NCI-H2107 (cell line): ENCODE measurements around the gene OR4F15.

Experiments used
- DNase-seq: peaks from one replicate; lab custom pipeline; 2025; lab: John Stamatoyannopoulos, UW

Gene OR4F15

DNA sequence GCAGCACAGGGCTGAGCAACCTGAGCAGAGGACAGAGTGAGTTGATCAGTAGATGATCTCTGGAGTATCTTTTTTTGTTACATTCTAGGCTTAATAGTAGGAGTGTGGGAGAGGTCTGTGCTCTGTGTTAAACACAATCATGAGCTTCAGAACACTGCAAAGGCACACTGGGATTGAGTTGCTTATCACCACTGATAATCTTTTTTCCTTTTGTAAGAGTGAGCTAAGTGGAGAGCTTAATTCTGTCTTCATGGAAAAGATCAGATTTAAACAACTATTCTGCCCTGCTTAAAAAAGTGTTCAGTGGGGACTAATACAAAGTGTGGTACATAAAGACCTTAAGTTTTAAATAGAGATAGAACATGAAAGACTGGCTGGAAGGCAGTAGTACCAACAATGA lies 7.6 kb upstream of the OR4F15 start:
- no peak for DNase-seq

DNA sequence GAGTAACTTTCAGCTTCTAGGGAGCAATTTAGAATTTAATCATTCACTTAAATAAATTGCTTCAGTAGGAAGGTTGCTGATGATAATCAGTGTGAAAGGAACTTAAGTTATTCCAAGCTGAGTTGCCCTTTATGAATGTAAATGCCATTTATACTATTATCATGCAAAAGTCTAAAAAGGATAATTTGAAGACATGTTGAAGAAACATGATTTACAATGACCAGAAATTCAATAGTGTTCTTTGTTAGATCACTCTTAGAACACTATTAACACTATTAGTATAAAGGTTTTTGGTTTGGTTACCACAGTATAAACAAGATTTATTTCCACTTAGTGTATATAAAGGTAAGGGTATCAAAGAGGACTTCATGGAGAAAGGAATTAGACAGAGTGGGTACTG lies 7.1 kb upstream of the OR4F15 start:
- no peak for DNase-seq

- DNase-seq, result no peak
Measured at GRCh38 chr15:101805605-101806345, 6.2 kb upstream of the OR4F15 start.

- no peak for DNase-seq
Measured at GRCh38 chr15:101807345-101807945, 4.6 kb upstream of the OR4F15 start.

DNA sequence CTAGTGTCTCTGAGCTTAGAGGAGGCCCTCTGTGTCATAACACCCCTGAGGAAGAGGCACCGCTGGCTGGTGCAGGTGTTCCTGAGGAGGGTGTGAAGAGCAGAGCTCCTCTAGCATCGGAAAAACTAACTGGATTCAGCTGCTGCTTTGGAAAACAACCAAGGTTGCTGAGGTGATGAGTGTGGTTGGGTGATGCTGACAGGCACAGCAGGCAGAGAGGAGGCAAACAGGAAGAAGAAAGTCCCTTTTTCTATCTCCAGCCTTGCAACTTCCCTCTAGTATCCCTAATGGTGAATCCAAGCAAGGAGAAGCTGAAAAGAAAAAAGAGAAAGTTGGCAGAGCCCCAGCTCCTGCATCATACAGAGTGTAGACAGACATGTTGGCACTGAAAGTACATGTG lies 3.8 kb upstream of the OR4F15 start:
- no peak for DNase-seq

DNA sequence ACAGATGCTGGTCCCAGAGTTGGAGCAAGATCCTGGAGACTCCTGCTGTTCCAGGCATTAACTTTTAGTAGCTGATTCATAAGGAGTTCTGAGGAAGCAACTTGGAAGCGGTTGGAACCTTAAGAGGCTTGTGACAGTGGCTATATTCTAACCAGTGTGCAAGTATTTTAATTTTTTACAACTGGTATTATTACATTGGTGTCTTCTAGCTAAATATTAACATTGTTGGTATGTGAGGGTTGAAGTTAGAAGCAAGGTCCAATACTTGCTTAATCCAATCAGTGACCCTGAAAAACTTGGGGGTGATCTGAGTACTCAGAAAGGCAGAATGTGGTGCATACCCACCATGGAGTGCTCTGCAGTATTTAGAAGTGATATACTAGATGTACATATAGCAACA lies 1.5 kb upstream of the OR4F15 start:
- DNase-seq, result no peak

GRCh38 chr15:101810876-101811275 lies 1.1 kb upstream of the OR4F15 start:
- DNase-seq, result no peak

GRCh38 chr15:101813803-101814534 lies 2.0 kb downstream of the OR4F15 start:
- no peak for DNase-seq

- DNase-seq, result no peak
Measured at GRCh38 chr15:101820781-101821180, 8.8 kb downstream of the OR4F15 start.

- no peak for DNase-seq
Measured at GRCh38 chr15:101827257-101827656, 15.3 kb downstream of the OR4F15 start.

GRCh38 chr15:101828774-101829173 lies 16.8 kb downstream of the OR4F15 start:
- no peak for DNase-seq

GRCh38 chr15:101841656-101842055 lies 29.7 kb downstream of the OR4F15 start:
- no peak for DNase-seq

- DNase-seq, result no peak
Measured at GRCh38 chr15:101844916-101845315, 32.9 kb downstream of the OR4F15 start.

- DNase-seq, result no peak
Measured at GRCh38 chr15:101852356-101852755, 40.4 kb downstream of the OR4F15 start.
